ENCODE measurements around the gene PPFIBP2.

The PPFIBP2 gene

DNA sequence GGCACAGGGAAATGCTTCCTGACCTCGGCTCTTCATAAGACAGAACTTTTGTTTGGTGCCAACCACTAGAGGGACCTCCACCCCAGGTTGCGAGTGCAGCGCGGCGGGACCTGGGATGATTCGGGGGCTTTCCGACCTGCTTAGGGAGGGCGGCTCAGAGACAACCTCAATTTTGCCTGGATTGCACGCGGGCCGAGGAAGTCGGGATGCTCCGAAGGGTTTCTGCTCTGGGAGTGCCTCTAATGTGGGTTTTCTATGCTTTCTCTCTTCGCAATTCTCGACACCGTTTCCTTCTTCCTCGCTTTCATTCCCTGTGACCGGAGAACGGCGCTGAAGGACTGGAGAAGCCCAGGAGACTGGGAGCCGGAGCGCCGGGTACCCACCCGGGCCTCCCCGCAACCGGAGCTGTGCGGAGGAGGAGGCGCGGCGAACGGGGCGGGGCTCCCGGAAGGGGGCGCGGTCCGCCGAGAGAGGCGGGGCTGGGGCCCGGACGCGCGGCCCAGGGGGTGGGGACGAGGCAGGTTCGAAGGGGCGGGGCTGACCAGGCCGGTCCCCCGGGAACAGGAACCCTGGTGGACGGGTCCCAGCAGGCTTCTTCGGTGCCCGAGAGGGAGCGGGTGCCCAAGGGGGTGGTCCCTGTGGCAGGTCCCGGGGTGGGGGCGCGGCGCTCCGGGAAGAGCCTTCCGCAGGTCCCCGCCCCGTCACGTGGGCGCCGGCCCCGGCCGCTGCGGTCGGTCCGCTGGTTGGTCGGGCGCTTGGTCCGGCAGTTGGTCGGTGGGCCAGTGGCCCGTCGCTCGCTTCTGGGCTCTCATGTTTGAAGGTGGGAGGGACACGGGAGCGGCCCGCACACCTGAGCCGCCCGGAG, at the start of gene PPFIBP2:
Gene PPFIBP2, plus strand, starts transcription at position 766 of the 865 bp plus-strand sequence. CDS start 35,477 bp downstream, outside the sequence.
- DNase-seq, result peak; percentile 35 to 42

GRCh38 chr11:7467652-7468051, 46.1 kb upstream of the PPFIBP2 start:
- no peak for DNase-seq

DNA sequence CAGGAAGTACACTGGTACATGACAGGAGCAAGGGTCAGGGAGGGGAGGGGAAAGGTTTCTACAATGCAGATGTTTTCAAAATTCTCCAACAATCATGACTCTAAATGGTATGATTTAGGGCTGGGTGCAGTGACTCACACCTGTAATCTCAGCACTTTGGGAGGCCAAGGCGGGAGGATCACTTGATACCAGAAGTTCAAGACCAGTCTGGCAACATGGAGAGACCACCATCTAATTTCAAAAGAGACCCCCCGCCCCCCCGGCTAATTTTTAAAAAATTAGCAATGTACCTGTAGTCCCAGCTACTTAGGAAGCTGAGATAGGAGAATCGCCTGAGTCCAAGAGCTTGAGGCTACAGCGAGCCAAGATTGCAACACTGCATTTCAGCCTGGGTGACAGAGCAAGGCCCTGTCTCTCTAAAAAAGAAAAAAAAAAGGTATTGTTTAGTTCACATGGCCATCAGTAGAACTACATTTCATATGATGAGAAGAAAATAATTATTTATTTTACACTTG, 44.4 kb upstream of the PPFIBP2 start:
- no peak for DNase-seq

DNA sequence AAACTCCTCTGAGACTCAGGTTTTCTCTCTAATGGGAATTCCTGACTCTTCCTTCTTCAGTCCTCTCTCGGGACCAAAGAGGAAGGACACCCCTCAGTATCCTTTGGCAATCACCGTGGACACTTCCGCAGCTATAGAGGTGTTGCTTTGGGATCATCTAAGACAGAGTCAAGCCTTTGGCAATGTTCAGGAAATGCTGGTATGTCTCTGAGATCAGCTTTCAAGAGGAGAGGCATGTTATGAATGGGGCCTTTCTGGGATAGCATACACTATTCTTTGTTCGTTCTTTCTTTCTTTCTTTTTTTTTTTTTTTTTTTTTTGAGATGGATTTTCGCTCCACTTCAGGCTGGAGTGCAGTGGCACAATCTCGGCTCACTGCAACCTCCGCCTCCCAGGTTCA, 42.7 kb upstream of the PPFIBP2 start:
- DNase-seq, result no peak

GRCh38 chr11:7473717-7474116, 40.1 kb upstream of the PPFIBP2 start:
- no peak for DNase-seq

DNA sequence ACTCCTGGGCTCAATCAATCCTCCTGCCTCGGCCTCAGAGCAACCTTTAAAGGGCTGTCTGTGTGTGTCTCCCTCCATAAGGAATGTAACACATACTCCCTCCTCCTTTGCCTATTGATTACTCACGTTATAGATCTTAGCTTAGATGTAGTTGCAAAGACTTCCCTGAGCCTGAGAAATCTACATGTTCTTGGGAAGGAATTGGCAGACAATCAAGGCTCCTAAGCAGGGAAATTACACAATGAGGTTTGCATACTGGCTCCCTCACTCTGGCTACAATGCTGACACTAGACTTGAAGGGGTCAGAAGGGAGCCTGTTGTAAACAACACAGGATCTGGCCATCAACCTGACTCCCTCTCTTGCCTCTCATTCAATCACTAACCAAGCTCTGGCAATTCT, 33.7 kb upstream of the PPFIBP2 start:
- DNase-seq, result no peak

GRCh38 chr11:7484131-7484530, 29.7 kb upstream of the PPFIBP2 start:
- no peak for DNase-seq

- no peak for DNase-seq
These were observed 29.2 kb upstream of the PPFIBP2 start for GRCh38 chr11:7484645-7485044.

DNA sequence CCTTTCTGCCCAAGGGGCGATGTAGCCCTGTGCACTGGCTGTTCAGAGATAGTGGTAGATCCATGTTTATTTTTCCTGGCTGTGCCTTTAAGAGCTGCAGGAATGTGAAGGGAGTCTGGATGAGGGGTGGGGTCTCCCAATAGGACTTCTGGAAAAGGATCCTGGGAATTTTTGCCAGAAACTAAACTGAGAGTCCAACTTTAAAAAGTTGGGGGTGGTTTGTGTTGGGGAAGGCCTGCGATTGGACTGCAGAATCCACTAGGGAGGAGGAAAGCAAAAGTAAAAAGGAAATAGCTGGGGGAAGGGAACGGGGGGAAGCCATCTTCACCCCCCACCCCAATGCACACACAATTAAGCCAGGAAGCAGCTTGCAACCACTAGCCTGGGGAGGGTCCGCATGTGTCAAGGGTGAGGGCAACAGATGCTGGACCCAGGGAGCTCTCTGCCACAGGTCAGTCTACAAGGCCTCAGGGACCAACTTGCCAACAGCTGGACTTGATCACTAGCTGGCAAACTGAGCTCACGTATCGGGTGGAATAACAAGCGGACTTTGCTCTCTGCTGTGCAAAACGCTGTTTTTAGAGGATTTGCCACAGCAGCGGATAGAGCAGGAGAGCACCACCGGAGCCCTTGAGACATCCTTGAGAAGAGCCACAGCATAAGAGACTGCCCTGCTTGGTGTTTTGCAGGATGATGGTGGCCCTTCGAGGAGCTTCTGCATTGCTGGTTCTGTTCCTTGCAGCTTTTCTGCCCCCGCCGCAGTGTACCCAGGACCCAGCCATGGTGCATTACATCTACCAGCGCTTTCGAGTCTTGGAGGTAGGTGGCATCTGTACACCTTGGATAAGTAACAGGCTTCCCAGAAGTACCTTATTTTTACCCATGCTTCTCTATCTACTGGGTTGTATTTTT, 28.4 kb upstream of the PPFIBP2 start, which contains the start of gene OLFML1:
Gene OLFML1, plus strand, starts transcription at position 321 of the 912 bp plus-strand sequence. Its CDS starts 370 bp downstream, at position 691.
- DNase-seq, result no peak

- DNase-seq, result no peak
These were observed 27.6 kb upstream of the PPFIBP2 start for GRCh38 chr11:7486098-7486780.

- DNase-seq, result no peak
These were observed 27.0 kb upstream of the PPFIBP2 start for GRCh38 chr11:7486781-7487140.

GRCh38 chr11:7487360-7487759, 26.4 kb upstream of the PPFIBP2 start:
- no peak for DNase-seq

DNA sequence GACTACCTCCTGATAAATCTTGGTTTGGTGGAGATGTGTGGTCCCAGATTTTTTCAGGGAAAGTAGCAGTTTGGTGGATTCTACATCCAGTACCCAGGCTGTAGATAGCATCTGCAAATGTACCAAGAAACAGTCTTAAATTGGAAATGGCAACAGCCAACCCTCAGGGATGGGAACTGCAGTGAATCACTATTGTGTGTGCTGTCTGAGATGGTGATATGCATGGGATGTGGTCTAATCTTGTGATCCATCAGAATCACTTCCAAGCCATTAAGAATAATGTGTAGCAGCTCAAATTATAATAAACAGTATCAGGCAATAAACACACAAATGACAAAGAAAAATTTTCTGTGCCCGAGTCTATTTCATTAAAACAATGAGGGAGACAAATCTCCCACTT, 25.1 kb upstream of the PPFIBP2 start:
- no peak for DNase-seq

GRCh38 chr11:7489376-7489775, 24.4 kb upstream of the PPFIBP2 start:
- no peak for DNase-seq

GRCh38 chr11:7490054-7490453, 23.7 kb upstream of the PPFIBP2 start:
- DNase-seq, result no peak

DNA sequence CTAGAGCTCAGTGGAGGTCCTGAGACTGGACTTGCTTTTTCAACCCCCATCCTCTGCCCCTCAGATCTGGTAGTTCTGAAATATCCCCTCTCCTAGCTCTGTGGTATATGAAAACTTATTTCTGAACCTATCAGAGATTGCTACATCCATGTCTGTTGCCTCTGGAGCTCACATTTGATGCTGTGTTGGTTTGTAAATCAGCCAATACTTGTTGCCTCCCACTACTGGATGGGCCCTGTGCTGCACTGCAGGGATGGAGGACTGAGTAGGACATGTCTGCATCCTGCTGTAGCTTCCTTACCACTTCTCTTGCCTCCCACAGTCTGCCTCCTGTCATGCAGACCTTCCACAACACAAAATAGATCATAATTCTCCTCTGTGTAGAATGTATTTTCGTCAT, 23.3 kb upstream of the PPFIBP2 start:
- DNase-seq, result no peak

- DNase-seq, result no peak
These were observed 21.5 kb upstream of the PPFIBP2 start for GRCh38 chr11:7492253-7492652.

GRCh38 chr11:7493670-7494069, 20.1 kb upstream of the PPFIBP2 start:
- no peak for DNase-seq

DNA sequence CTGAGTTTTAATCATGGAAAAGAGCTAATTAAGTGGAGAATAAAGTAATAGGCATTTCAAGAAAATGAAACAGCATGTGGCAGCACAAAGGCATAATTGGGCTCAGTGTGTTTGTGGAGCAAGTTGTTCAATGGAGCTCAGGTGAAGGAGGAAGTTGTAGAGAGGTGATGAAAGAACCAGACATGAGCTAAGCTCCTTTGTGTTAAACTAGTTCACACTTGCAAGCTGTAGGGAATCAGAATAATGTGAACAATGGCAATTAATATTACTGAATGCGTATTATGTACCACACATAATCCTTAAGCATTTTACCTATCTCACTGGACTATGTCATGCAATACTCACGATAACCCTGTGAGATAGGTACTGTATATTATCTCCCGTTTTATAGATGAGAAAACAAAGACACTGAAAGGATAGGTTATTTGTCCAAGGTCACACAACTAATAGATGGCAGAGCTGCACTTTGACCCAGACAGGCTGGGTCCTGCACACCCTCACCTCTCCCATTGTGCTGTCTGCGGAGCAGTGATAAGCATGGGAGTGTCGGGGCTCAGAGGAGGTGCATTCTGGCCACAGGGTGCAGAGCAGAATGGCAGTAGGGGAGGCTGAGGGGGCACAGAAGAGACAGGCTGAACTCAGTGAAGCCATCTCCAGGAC, 19.6 kb upstream of the PPFIBP2 start:
- DNase-seq, result no peak

DNA sequence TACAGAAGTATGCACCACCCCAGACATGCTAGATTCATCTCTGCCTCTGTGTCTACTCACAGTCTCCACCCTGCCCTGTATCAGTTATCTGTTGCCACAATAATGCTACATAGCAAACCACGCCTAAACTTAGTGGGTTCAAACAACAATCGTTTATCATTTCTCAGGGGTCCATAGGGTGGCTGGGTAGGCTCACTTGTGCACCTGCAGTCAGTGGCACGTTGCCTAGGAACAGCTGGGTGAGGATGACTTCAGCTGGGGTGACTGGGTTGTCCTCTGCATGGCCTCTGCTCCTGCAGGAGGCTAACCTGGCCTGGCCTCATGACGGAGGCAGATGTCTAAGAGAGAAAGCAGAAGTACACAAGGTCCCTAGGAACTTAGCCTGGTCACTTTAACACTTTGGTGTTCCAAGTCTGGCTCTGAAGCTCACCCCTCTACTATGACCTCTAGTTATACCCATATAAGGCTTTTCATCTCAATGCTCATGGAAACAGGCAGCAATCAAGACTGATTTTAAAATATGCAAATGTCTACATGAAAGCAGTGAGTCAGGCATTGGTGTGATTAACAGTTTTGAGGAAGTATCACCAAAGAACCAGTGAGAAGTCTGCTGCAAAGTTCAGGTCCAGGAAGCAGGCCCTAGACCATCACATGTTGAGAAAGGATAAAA, 17.8 kb upstream of the PPFIBP2 start:
- peak; percentile 11 to 28 for DNase-seq

DNA sequence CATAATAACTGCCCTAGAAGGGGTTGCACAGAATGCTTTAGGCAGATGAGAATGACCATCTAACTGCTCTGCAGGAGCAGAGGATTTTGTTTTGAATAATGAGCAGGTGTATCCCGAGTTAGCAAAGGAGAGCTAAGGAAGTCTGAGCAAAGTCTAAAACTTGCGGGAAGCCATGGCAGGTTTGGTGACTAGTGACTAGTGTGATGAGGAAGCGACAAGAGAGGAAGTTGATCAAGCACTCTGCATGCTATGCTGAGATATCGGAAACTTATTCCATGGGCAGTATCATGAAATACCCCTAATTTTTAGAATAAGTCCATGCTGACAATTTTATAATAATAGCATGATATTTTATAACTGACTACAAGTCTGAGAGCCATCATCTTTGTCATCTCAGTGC, 15.6 kb upstream of the PPFIBP2 start:
- DNase-seq, result peak in 1 of 2 experiments; percentile 1

DNA sequence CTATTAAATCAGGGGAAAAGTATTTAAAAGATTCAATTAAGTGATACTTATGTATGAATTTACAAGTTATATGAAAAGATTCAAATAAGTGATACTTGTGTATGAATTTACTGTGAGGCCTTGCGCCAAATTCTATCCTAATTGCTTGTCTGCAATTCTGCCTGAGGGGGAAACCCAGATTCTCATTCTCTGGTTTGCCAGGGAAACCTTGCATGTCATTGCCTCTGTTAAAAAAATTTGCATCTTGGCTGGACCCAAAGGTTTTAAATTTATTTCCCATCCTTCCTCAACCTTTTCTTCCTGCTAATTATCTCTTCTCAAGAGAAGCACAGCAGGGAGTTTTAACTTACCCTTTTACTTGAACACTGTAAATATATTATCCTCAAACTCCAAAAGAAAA, 14.7 kb upstream of the PPFIBP2 start:
- DNase-seq, result no peak
